GM18526 (cell line): ENCODE measurements around the gene HHIPL1.

Experiments used
- POLR2A ChIP-seq: IDR thresholded peaks from 3 replicates; pipeline ENCODE4 v1.6.1; 2011; ENCODE audit not compliant: insufficient read length; ENCODE audit errors: extremely low read depth

The HHIPL1 gene

GRCh38 chr14:99624024-99624423 is 20.9 kb upstream of the HHIPL1 start:
- no peak for TF ChIP-seq POLR2A

DNA sequence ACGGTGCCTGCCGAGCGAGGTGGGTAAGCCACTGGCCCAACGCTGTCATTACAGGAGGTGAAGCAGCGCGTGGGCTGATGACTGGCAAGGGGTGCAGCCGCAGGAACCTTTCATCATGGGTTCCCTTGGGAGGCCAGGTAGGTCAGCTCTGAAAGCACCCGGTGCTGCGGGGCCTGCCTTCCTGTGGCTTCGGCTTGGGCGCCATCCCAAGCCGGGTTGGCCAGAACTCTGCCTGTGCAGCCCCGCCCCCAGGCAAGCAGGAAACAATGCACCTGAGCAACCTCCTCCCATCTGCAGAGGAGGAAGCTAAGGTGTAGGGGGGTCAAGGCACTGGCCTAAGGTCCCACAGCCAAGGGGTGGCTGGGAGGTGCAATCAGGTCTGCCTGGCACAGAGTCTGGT is 20.0 kb upstream of the HHIPL1 start:
- no peak for TF ChIP-seq POLR2A

DNA sequence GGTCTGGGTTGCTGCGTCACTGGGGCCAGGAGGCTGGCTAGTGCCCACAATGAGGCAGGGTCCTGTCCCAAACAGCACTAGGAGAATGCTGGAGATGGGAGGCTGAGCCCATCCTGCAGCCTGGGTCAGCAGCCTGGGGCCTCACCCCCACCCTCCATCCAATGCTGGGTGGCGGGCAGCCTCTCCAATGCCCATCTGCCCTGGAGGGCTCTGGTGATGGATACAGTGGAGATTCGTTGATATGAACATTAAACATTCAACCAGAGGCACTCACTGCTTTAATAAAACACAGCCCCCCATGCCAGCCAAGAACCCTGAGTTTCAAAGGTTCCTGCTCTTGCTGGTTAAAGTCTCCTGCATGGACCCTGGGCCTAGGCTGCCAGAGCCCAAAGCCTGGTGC is 19.5 kb upstream of the HHIPL1 start:
- TF ChIP-seq POLR2A = no peak

GRCh38 chr14:99626041-99626648 is 18.8 kb upstream of the HHIPL1 start:
- no peak for TF ChIP-seq POLR2A

GRCh38 chr14:99627100-99627499 is 17.8 kb upstream of the HHIPL1 start:
- TF ChIP-seq POLR2A = no peak

GRCh38 chr14:99627510-99628381 is 17.2 kb upstream of the HHIPL1 start:
- no peak for TF ChIP-seq POLR2A

GRCh38 chr14:99628887-99629618 is 15.9 kb upstream of the HHIPL1 start:
- TF ChIP-seq POLR2A = no peak

DNA sequence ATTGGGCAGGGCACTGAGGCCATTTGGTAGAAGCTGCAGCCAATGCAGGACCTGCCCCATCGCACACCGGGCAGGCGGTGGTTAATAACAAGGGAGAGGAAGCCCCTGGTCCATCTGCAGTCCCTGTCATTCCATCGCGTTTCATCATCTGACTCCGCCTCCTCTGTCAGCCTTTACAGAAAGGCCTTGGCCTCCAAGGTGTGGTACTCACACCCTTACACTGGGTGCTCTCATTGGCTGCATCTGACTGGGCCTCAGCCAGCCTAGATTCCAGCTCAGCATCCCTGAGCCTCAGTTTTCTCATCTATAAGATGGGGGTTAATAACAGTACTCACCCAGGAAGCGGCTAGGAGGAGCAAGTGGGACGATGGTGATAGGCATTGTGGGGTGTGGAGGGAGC is 14.7 kb upstream of the HHIPL1 start:
- TF ChIP-seq POLR2A = no peak

- no peak for TF ChIP-seq POLR2A
Observed at GRCh38 chr14:99632410-99633035, 12.4 kb upstream of the HHIPL1 start.

GRCh38 chr14:99633141-99633540 is 11.8 kb upstream of the HHIPL1 start:
- TF ChIP-seq POLR2A = no peak

GRCh38 chr14:99633918-99634317 is 11.0 kb upstream of the HHIPL1 start:
- no peak for TF ChIP-seq POLR2A

DNA sequence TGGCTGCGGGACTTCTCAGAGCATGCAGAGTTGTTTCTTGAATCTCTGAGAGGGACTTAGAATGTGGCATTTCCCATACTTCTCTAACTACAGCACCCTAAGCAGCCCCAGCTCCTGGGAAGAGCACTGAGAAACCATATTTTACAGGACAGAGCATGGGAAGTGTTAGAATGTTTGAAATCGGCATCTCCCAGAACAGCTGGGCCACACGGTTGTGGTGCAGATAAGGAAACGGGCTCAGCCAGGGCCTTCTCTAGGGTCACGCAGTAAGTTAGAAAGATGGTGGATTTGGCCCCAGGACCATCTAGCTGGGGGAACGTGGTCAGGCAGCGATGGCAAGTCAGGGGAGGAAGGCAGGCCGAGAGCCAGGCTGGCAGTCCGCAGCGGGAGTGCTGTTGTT is 10.5 kb upstream of the HHIPL1 start:
- no peak for TF ChIP-seq POLR2A

- TF ChIP-seq POLR2A = no peak
Observed at GRCh38 chr14:99635116-99635515, 9.8 kb upstream of the HHIPL1 start.

- no peak for TF ChIP-seq POLR2A
Observed at GRCh38 chr14:99636487-99636886, 8.4 kb upstream of the HHIPL1 start.

DNA sequence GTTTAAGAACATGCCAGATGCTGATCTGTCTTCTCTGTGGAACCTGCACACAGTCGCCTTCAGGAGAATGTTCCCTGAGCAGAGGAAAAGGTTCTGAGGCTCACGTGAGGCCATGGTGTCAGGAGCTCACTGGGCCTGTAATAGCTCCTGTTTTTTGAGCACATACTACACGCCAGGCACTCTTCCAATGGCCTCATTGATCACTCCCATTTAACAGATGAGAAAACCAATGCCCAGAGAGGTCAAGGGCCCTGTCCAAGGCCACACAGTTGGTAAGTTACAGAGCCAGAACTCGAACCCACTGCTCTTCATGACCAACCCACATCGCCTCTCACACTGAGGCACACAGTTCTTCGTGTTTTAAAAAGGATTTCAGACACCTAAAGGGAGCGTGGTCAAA is 7.3 kb upstream of the HHIPL1 start:
- TF ChIP-seq POLR2A = no peak
